Stimulated activated memory B cell treated with anti-CD40 and anti-IgM and Interleukin-4, amounts not matched to agents 10 μg/mL and 1 μg/mL and 100 μg/mL, for 72 hours (primary cell): ENCODE results near the gene ADGRE1.

Experiments
- ATAC-seq: fragments of 150-1000 bp; cut with Tn5 transposase; 2 replicates; pipeline ENCODE4 v1.10.0; 2021
- H3K27ac Mint-ChIP-seq: one replicate; pipeline ENCODE4 v1.8.0; 2022; ENCODE audit warnings: mild to moderate bottlenecking, mixed read lengths
- H3K27me3 Mint-ChIP-seq: one replicate; pipeline ENCODE4 v1.8.0; 2022; ENCODE audit warnings: mixed read lengths
- H3K36me3 Mint-ChIP-seq: one replicate; pipeline ENCODE4 v1.8.0; 2022; ENCODE audit warnings: mixed read lengths
- H3K4me1 Mint-ChIP-seq: one replicate; pipeline ENCODE4 v1.8.0; 2022; ENCODE audit warnings: mixed read lengths
- H3K4me3 Mint-ChIP-seq: one replicate; pipeline ENCODE4 v1.8.0; 2022; ENCODE audit warnings: mild to moderate bottlenecking, moderate library complexity, mixed read lengths
- H3K9me3 Mint-ChIP-seq: one replicate; pipeline ENCODE4 v1.8.0; 2022; ENCODE audit warnings: mixed read lengths

The ADGRE1 gene

GRCh38 chr19:6887316-6887715, at the start of gene ADGRE1:
Gene ADGRE1 (plus strand): TSS chr19:6887579. CDS start chr19:6887609, 30 bp downstream.
- Mint-ChIP-seq H3K27ac (no peak within 1 kb of the TSS), H3K4me1 (peaks cover 8% of the 10 kb centered on the region), H3K9me3 (peaks cover 6% of the 10 kb centered on the region), H3K27me3 (peaks cover 26% of the 10 kb centered on the region), H3K36me3 (peaks cover 7% of the 10 kb centered on the region), H3K4me3 (no peak within 1 kb of the TSS)
- ATAC-seq: no peak

- Mint-ChIP-seq H3K36me3 (peaks cover 52% of the 10 kb centered on the region), H3K4me3 (no peak overlapping the region), H3K9me3 (no peaks in the 10 kb centered on the region), H3K27ac (peak overlapping the region; percentile 62), H3K4me1 (peaks cover 31% of the 10 kb centered on the region), H3K27me3 (no peaks in the 10 kb centered on the region)
- ATAC-seq: no peak
These were observed 49.2 kb upstream of the ADGRE1 start for GRCh38 chr19:6838062-6838655.

GRCh38 chr19:6842871-6843607, 44.3 kb upstream of the ADGRE1 start:
- Mint-ChIP-seq H3K27ac (no peak overlapping the region), H3K9me3 (no peaks in the 10 kb centered on the region), H3K27me3 (no peaks in the 10 kb centered on the region), H3K36me3 (peaks cover 32% of the 10 kb centered on the region), H3K4me3 (no peak overlapping the region), H3K4me1 (peaks cover 7% of the 10 kb centered on the region)
- no peak for ATAC-seq

- H3K4me1 Mint-ChIP-seq: no peaks in the 10 kb centered on the region
These were observed 39.6 kb upstream of the ADGRE1 start for GRCh38 chr19:6847828-6848200.

GRCh38 chr19:6848986-6849385, 38.4 kb upstream of the ADGRE1 start:
- no peak overlapping the region for H3K4me3 Mint-ChIP-seq
- H3K36me3 Mint-ChIP-seq: peaks cover 36% of the 10 kb centered on the region
- H3K27me3 Mint-ChIP-seq: no peaks in the 10 kb centered on the region
- H3K27ac Mint-ChIP-seq: no peak overlapping the region
- ATAC-seq: no peak
- H3K4me1 Mint-ChIP-seq: no peaks in the 10 kb centered on the region
- H3K9me3 Mint-ChIP-seq: no peaks in the 10 kb centered on the region

More at GRCh38 chr19:6847828-6848200, 39.6 kb upstream of the ADGRE1 start:
- ATAC-seq: no peak
- H3K27me3 Mint-ChIP-seq: no peaks in the 10 kb centered on the region
- H3K27ac Mint-ChIP-seq: no peak overlapping the region
- H3K4me3 Mint-ChIP-seq: no peak overlapping the region
- peaks cover 39% of the 10 kb centered on the region for H3K36me3 Mint-ChIP-seq
- H3K9me3 Mint-ChIP-seq: no peaks in the 10 kb centered on the region

GRCh38 chr19:6849876-6850275, 37.5 kb upstream of the ADGRE1 start:
- H3K36me3 Mint-ChIP-seq: peaks cover 39% of the 10 kb centered on the region
- no peak overlapping the region for H3K4me3 Mint-ChIP-seq
- peak overlapping the region; percentile 42 for H3K27ac Mint-ChIP-seq

GRCh38 chr19:6851359-6851758, 36.0 kb upstream of the ADGRE1 start:
- no peaks in the 10 kb centered on the region for H3K9me3 Mint-ChIP-seq
- no peak overlapping the region for H3K27ac Mint-ChIP-seq
- no peak for ATAC-seq
- no peaks in the 10 kb centered on the region for H3K4me1 Mint-ChIP-seq
- H3K36me3 Mint-ChIP-seq: peaks cover 53% of the 10 kb centered on the region
- H3K4me3 Mint-ChIP-seq: no peak overlapping the region
- no peaks in the 10 kb centered on the region for H3K27me3 Mint-ChIP-seq

More at GRCh38 chr19:6849876-6850275, 37.5 kb upstream of the ADGRE1 start:
- no peak for ATAC-seq
- no peaks in the 10 kb centered on the region for H3K4me1 Mint-ChIP-seq
- no peaks in the 10 kb centered on the region for H3K27me3 Mint-ChIP-seq
- no peaks in the 10 kb centered on the region for H3K9me3 Mint-ChIP-seq

GRCh38 chr19:6852001-6852400, 35.4 kb upstream of the ADGRE1 start:
- H3K27me3 Mint-ChIP-seq: no peaks in the 10 kb centered on the region
- no peak overlapping the region for H3K27ac Mint-ChIP-seq
- no peak overlapping the region for H3K4me3 Mint-ChIP-seq
- H3K36me3 Mint-ChIP-seq: peaks cover 59% of the 10 kb centered on the region
- H3K9me3 Mint-ChIP-seq: no peaks in the 10 kb centered on the region
- no peak for ATAC-seq
- H3K4me1 Mint-ChIP-seq: no peaks in the 10 kb centered on the region

GRCh38 chr19:6853868-6854267, 33.5 kb upstream of the ADGRE1 start:
- no peak overlapping the region for H3K27ac Mint-ChIP-seq
- ATAC-seq: no peak
- peaks cover 61% of the 10 kb centered on the region for H3K36me3 Mint-ChIP-seq

GRCh38 chr19:6854758-6855157, 32.6 kb upstream of the ADGRE1 start:
- Mint-ChIP-seq H3K27ac (no peak overlapping the region), H3K27me3 (no peaks in the 10 kb centered on the region), H3K36me3 (peaks cover 57% of the 10 kb centered on the region), H3K4me1 (no peaks in the 10 kb centered on the region), H3K4me3 (no peak overlapping the region), H3K9me3 (no peaks in the 10 kb centered on the region)
- no peak for ATAC-seq

More at GRCh38 chr19:6853868-6854267, 33.5 kb upstream of the ADGRE1 start:
- no peaks in the 10 kb centered on the region for H3K9me3 Mint-ChIP-seq
- H3K4me3 Mint-ChIP-seq: no peak overlapping the region
- H3K27me3 Mint-ChIP-seq: no peaks in the 10 kb centered on the region
- H3K4me1 Mint-ChIP-seq: no peaks in the 10 kb centered on the region

- H3K4me1 Mint-ChIP-seq: peaks cover 8% of the 10 kb centered on the region
- no peak overlapping the region for H3K27ac Mint-ChIP-seq
- H3K9me3 Mint-ChIP-seq: no peaks in the 10 kb centered on the region
- H3K36me3 Mint-ChIP-seq: peaks cover 42% of the 10 kb centered on the region
- no peak overlapping the region for H3K4me3 Mint-ChIP-seq
- peak; percentile 12 for ATAC-seq
- no peaks in the 10 kb centered on the region for H3K27me3 Mint-ChIP-seq
These were observed 30.5 kb upstream of the ADGRE1 start for GRCh38 chr19:6856749-6857372.

- peaks cover 16% of the 10 kb centered on the region for H3K27me3 Mint-ChIP-seq
- H3K9me3 Mint-ChIP-seq: no peaks in the 10 kb centered on the region
- peak overlapping the region; percentile 30 for H3K4me3 Mint-ChIP-seq
- no peak for ATAC-seq
- peaks cover 17% of the 10 kb centered on the region for H3K4me1 Mint-ChIP-seq
- peaks cover 9% of the 10 kb centered on the region for H3K36me3 Mint-ChIP-seq
- H3K27ac Mint-ChIP-seq: peak overlapping the region; percentile 68
These were observed 25.6 kb upstream of the ADGRE1 start for GRCh38 chr19:6861683-6862286.

GRCh38 chr19:6862673-6863078, 24.7 kb upstream of the ADGRE1 start:
- H3K27me3 Mint-ChIP-seq: peaks cover 18% of the 10 kb centered on the region
- H3K27ac Mint-ChIP-seq: peak overlapping the region; percentile 41
- H3K9me3 Mint-ChIP-seq: no peaks in the 10 kb centered on the region
- ATAC-seq: peak; percentile 90
- peak overlapping the region; percentile 67 for H3K4me3 Mint-ChIP-seq
- H3K36me3 Mint-ChIP-seq: peaks cover under 1% of the 10 kb centered on the region
- H3K4me1 Mint-ChIP-seq: peaks cover 17% of the 10 kb centered on the region

- H3K4me3 Mint-ChIP-seq: no peak overlapping the region
- peaks cover 17% of the 10 kb centered on the region for H3K4me1 Mint-ChIP-seq
- no peak overlapping the region for H3K27ac Mint-ChIP-seq
- H3K9me3 Mint-ChIP-seq: no peaks in the 10 kb centered on the region
- H3K27me3 Mint-ChIP-seq: peaks cover 19% of the 10 kb centered on the region
- no peaks in the 10 kb centered on the region for H3K36me3 Mint-ChIP-seq
- no peak for ATAC-seq
These were observed 22.9 kb upstream of the ADGRE1 start for GRCh38 chr19:6864325-6864940.

GRCh38 chr19:6865849-6866248, 21.5 kb upstream of the ADGRE1 start:
- Mint-ChIP-seq H3K4me1 (peaks cover 17% of the 10 kb centered on the region), H3K9me3 (no peaks in the 10 kb centered on the region), H3K36me3 (no peaks in the 10 kb centered on the region), H3K27ac (no peak overlapping the region), H3K4me3 (no peak overlapping the region), H3K27me3 (peaks cover 26% of the 10 kb centered on the region)
- no peak for ATAC-seq
